H1 (cell line): ENCODE results near the gene CMTM1. TPM values are rescaled to one million over a fixed set of nuclear protein-coding genes. Genes with fewer than 3 reads are reported as not detected.

ENCODE experiments used
- ATF2 ChIP-seq: IDR thresholded peaks from 2 replicates; pipeline ENCODE4 v1.6.1; 2012; ENCODE audit warnings: low read length, inconsistent platforms
- EGR1 ChIP-seq: IDR thresholded peaks from 2 replicates; pipeline ENCODE4 v1.6.1; 2011; ENCODE audit warnings: low read depth, low read length, borderline replicate concordance
- JUN ChIP-seq: IDR thresholded peaks from 2 replicates; pipeline ENCODE4 v1.6.1; 2011; ENCODE audit warnings: low read depth, mild to moderate bottlenecking, improper control_type of control experiment, low read length
- NANOG ChIP-seq: IDR thresholded peaks from 2 replicates; pipeline ENCODE4 v1.6.1; 2011; ENCODE audit warnings: low read length, low read depth, mild to moderate bottlenecking, inconsistent platforms; ENCODE audit not compliant: insufficient read depth, poor library complexity, severe bottlenecking
- PHF8 ChIP-seq: fragments of 200-600 bp; sonication (generic); conservative IDR thresholded peaks from 2 replicates; pipeline ENCODE4 v1.7.1; 2012; ENCODE audit warnings: low read depth, mild to moderate bottlenecking, inconsistent platforms, low read length, moderate library complexity
- POLR2A ChIP-seq, 2 experiments: IDR thresholded peaks; 1 replicate in 1 of 2; 2 replicates in 1 of 2; pipeline ENCODE4 v1.6.1; 2011; ENCODE audit warnings: low read depth in 2 of 2, low read length in 2 of 2, mild to moderate bottlenecking in 2 of 2; ENCODE audit errors: control extremely low read depth in 1 of 2
- RBBP5 ChIP-seq: IDR thresholded peaks from 2 replicates; pipeline ENCODE4 v1.7.1; 2012; ENCODE audit warnings: low read depth, mild to moderate bottlenecking, inconsistent platforms, low read length, moderate library complexity, borderline replicate concordance
- TAF1 ChIP-seq: IDR thresholded peaks from 2 replicates; pipeline ENCODE4 v1.6.1; 2011; ENCODE audit warnings: mild to moderate bottlenecking, low read depth, low read length
- TBP ChIP-seq: IDR thresholded peaks from 2 replicates; pipeline ENCODE4 v1.6.1; 2011; ENCODE audit warnings: low read depth, low read length, improper control_type of control experiment
- polyA plus RNA-seq, 7 experiments: library from polyadenylated mRNA; depleted of rRNA in 3 of 7; stranded (reverse) in 5 of 7; unstranded in 2 of 7; fragments of >200 nt in 5 of 7; fragments of 200-250 nt in 2 of 7; gene quantifications; 1 replicate in 5 of 7; 2 replicates in 1 of 7; 4 replicates in 1 of 7; pipeline versions ENCODE4 v1.2.1 to v1.2.3, GENCODE V29; 2011 to 2013; ENCODE audit warnings: missing spikeins in 2 of 7, mixed read lengths in 2 of 7
- total RNA-seq: library from RNA; stranded (reverse); fragmentation: NEBNext Ultra II Directional; extraction: Animal tissue kit (Norgen Biotek cat#: 25700); gene quantifications from 2 replicates; pipeline ENCODE4 v1.2.1, GENCODE V29; 2021
- TF ChIP-seq, protein P1 (sequence below), 3 experiments: IDR thresholded peaks; 1 replicate in 2 of 3; 2 replicates in 1 of 3; pipeline versions ENCODE4 v1.5.1 to v1.6.1; 2011; ENCODE audit warnings: low read length in 3 of 3, mild to moderate bottlenecking in 3 of 3, inconsistent platforms in 2 of 3, low read depth in 1 of 3, moderate library complexity in 1 of 3; ENCODE audit not compliant: insufficient read depth in 1 of 3; ENCODE audit errors: control extremely low read depth in 1 of 3

The CMTM1 gene
- total and polyA plus RNA-seq, 2 of the 8 experiments (the other 6 are each of a cell fraction or from before 2014, with no cell fraction given) = 1.2 to 2.0 TPM

DNA sequence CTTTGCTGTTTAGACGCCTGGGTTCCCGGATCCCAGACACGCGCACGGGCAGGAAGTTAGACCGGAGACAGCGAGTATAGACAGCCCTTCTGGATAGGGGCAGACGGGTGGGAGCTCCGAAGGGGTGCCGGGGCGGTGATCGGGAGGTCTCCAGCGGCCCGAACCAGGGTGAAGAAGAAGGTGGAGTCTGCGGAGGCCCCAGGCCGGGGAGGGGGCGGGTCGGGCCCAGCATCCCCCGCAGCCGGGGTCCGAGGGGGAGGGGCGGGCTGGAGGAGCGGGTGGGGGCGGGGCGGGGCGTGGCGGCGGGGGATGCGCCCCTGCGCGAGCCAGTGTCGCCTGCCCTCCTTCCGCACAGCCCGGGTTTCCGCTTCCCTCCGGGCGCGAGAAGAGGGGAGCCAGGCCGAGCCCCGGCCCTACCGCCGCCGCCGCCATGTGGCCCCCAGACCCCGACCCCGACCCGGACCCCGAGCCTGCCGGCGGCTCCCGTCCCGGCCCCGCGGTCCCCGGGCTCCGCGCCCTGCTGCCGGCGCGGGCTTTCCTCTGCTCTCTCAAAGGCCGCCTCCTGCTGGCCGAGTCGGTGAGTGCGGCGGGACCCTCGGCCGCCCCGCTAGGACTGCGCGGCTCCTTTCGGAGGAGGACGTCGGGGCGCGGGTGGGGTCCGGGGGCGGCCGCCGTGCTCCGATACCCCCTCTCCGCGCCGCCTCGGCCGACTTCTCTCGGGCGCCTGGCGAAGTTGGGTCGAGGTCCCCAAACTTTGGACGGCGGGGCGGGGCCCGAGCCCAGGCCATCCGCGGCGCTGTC, 38.3 kb downstream of the CMTM1 start, which contains the start of gene CMTM3 (continued):
- no peak for TF ChIP-seq EGR1
- no peak for TF ChIP-seq NANOG
- TF ChIP-seq PHF8 = peak; percentile 51
- TF ChIP-seq POLR2A (IDR thresholded peaks at IDR 0.05; ENCODE audit: control extremely low read depth in 1 of 2, low read depth in 2 of 2, low read length in 2 of 2) = peak in 1 of 2 experiments; percentile 73; a peak in 1 of 3 replicates
- TF ChIP-seq RBBP5 = peak; percentile 64; the same call in 1 of the 2 replicates
- TF ChIP-seq JUN = no peak
- TF ChIP-seq TBP = 0 out of 2 replicates have a peak, but pooled peaks have one; percentile 17
- TF ChIP-seq TAF1 = peak; percentile 41
- TF ChIP-seq ATF2 = no peak
- TF ChIP-seq, protein P1, sequence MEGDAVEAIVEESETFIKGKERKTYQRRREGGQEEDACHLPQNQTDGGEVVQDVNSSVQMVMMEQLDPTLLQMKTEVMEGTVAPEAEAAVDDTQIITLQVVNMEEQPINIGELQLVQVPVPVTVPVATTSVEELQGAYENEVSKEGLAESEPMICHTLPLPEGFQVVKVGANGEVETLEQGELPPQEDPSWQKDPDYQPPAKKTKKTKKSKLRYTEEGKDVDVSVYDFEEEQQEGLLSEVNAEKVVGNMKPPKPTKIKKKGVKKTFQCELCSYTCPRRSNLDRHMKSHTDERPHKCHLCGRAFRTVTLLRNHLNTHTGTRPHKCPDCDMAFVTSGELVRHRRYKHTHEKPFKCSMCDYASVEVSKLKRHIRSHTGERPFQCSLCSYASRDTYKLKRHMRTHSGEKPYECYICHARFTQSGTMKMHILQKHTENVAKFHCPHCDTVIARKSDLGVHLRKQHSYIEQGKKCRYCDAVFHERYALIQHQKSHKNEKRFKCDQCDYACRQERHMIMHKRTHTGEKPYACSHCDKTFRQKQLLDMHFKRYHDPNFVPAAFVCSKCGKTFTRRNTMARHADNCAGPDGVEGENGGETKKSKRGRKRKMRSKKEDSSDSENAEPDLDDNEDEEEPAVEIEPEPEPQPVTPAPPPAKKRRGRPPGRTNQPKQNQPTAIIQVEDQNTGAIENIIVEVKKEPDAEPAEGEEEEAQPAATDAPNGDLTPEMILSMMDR (IDR thresholded peaks at IDR 0.05; ENCODE audit: control extremely low read depth in 1 of 3, insufficient read depth in 1 of 3, low read depth in 1 of 3, low read length in 3 of 3) = peak; percentile 46 to 82 (median 71)
